ENCODE results near the gene RAB27B.
"Not testable (repeated sequence)": the region's sequence is repeated elsewhere in the genome, so short reads cannot be mapped to it uniquely, and the experiment has no call there.

Gene RAB27B, protein sequence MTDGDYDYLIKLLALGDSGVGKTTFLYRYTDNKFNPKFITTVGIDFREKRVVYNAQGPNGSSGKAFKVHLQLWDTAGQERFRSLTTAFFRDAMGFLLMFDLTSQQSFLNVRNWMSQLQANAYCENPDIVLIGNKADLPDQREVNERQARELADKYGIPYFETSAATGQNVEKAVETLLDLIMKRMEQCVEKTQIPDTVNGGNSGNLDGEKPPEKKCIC

DNA sequence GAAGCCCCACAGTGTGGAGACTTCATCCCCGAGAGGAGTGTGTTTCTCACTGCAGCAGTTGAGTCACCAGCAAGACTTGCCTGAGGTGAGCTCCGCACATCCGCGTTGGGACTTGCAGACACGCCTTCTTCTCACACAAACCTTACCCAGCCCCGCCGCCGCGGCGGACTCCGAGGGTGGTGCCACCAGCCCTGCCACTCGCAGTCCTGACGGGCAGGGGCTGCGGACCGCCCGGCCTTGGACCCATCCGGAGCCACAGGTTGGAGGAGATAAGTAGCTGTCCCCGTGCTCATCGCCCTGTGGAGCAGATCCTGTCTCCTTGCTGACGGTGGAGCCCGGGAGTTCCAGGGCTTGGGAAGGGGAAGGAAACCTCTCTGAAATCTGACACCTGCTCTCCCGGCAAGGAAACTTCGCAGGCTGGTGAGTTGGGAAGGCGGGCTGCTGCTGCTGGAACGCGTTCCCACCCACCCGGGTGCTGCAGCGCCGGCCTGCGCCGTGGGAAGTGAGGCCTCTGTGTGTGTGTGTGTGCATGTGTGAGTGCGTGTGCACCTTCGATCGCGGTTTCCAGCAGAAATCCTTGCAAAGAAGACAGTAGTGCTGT lies at the start of gene RAB27B:
RAB27B (plus strand) TSS at position 197 of the 601 bp plus-strand sequence. CDS start 49,109 bp downstream, outside the sequence.
- DNase-seq: peak; percentile 78

DNA sequence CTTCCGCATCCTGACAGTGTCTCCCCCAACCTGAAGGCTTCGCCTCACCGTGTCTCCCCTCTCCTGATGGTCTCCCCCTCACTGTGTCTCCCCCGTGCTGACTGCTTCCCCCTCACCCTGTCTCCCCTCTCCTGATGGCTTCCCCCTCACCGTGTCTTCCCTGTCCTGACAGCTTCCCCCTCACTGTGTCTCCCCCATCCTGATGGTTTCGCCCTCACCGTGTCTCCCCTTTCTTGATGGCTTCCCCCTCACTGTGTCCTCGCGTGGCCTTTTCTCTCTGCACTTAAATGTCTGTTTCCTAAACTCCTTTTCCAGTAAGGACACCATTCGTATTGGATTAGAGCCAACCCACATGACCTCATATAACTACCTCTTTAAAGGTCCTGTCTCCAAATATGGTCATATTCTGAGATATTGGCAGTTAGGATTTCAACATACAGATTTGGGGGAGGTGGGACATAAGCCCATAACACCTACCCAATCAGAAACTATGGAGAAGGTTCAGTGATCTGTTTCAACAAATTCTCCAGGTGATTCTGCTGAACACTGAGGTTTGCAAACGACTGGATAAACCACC lies 47.9 kb upstream of the RAB27B start:
- DNase-seq: no peak

DNA sequence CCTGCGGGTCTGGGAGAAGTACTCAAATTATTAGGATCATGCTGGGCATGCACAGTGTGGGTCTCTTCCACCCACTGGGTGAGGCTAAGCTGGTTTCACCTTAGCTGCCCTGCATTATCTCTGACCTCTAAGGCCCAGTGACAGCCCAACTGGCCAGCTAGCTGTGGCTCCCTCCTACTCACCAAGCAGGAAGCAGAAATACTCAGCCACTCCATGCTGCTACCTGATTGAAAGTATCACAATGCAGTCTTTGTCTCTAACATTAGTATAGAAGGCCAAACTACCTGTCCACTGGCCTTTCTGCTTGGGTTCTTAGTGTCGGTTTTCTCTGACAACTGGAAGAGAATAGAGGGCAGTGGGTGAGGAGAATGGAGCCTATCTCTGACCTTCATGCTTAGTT lies 47.3 kb upstream of the RAB27B start:
- no peak for DNase-seq

DNA sequence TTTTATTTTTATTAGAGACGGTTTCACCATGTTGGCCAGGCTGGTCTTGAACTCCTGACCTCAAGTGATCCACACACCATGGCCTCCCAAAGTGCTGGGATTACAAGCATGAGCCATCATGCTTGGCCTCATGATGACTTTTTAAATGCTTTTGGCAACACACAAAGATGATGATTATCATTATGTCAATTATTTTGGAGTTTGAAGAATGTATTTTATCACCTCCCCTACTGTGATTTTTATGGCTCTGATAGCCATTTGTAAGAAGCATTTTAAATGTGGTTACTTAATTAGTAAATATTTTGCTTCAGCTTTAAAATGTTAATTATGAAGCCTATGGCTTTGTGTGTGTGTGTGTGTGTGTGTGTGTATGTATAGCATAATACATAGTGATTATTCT lies 45.1 kb upstream of the RAB27B start:
- DNase-seq: no peak

DNA sequence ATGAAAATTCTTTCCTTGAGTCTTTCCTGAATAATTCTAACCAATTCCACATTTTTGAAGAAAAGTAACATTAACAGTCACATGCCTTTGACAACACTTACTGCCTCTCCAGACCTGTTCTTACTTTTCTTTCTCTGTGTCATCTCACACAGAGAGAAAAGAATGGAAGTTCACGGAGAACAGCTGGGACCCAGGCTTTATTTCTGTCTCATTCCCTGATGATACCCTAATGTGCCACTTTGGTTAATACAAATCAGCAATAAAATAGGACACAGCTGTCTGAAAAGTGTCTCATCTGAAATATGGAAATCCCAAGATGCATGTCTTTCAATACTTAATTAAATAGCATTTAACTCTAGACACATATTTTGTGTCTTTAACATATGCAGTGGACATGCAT lies 42.1 kb upstream of the RAB27B start:
- no peak for DNase-seq

DNA sequence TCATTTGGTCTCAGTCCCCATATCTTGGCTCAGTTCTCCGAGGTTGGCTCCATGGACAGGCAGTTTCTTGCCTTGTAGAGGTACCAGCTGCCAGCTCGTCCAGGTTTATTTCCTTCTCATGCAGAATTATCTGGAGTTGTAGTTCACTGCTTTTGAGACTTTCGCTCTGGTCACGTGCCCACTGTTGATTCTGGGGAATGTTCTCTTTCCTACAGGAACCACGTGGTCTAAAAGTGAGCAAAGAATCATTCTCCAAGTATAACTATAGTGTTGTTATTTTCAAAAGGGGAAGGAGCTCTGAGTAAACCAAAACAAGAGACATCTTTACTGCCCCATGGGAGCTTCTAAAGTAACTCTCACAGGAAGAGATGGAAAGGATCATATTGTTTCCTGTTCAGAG lies 41.2 kb upstream of the RAB27B start:
- no peak for DNase-seq

DNA sequence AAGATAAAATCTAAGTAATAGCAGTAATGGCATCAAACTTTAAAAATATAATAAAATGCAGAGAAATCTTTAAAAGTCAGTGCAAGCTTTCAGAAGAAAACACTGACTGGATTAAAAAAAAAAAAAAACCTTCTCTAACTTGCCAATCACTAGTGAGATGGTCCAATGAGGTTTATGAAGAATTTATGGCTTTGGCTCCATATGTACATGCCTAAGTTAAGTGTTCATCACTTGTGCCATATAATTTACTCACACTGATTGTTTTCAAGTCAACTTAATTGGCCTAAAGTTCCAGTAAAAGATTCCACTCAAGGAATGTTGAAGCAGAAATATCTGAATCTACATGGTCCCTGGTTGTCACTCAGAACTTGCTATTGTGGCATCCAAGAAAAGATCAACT lies 40.7 kb upstream of the RAB27B start:
- no peak for DNase-seq

DNA sequence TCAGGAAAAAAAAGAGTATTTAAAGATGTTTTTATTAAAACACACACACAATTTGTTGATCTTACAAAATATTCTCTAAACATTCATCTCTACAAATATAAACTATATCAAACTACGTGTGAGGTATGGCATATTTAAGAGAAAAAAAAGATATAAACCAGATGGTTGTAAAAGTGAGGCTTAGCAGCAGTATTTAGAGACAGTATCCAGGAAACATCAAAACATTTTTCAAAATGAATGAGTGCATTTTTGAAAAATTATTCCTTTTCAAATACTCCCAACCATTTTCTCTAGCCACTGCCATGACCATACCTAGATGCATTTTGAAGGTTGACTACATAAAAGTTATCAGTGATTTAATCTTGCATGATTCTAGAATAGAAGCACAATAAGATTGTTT lies 38.2 kb upstream of the RAB27B start:
- DNase-seq: no peak

DNA sequence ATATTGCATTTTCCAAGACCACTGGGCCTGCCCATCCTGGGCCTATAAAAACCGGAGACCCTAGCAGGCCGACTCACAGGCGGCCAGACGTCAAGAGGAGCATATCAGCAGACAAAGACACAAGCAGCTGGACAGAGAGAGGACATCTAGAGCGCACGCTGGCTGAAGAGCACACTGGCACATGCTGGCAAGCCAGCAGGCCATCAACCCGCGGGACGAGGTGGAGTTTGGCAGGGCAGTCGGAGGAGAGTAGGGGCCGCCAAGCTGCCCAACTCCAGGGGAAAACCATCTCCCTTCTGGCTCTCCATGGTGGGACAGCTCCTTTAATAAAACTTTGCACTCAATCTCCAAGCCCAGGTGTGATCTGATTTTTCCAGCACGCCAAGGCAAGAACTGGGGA lies 36.6 kb upstream of the RAB27B start:
- no peak for DNase-seq

DNA sequence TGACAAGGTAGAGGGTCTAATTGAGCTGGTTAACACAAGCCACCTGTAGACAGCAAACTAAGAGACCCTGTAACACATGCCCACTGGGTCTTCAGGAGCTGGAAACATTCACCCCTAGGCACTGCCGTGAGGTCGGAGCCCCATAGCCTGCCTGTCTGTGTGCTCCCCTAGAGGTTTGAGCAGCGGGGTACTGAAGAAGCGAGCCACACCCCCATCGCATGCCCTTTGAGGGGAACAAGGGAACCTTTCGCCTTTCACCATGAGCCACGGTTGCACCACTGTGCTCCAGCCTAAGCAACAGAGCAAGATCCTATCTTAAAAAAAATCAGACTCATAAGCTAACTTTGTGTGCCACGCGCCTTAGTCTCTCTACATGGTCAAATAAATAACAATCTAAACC lies 36.2 kb upstream of the RAB27B start:
- DNase-seq: no peak

DNA sequence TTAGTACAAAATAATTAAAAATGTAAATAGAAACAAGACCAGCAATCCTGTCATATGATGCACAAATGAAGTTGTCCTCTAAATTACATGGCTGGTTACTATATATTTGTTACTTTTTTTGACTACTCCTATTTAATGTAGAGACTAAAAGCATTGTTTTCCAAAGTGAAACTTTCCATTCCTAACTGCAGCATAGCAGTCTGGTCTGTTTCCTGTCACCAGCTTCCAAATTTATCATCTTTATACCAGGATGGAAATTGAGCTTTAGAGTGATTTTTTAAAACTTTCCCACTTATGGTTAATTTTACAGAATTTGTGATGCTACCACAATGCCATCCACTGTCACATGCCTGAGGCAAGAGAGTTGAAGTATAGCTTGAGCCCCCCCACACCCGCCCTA lies 33.5 kb upstream of the RAB27B start:
- DNase-seq: no peak

DNA sequence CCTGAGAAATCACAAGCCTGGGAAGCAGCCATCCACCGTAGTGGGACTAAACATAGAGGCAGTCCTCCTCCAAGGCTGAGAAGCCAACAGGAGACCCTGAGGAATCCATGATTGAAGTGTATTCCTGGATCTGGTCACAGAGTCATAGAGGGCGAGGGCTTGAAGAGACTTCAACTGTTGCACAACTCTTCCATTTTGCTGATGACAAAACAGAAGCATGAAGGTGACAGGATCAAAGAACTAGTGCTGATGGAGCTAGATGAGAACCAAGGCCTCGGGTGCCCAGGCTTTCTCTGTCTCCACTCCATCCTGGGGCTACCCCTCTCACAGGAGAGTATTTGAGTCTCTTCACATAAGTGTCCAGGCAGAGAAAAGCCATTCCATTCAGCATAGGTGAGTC lies 30.1 kb upstream of the RAB27B start:
- DNase-seq: no peak

DNA sequence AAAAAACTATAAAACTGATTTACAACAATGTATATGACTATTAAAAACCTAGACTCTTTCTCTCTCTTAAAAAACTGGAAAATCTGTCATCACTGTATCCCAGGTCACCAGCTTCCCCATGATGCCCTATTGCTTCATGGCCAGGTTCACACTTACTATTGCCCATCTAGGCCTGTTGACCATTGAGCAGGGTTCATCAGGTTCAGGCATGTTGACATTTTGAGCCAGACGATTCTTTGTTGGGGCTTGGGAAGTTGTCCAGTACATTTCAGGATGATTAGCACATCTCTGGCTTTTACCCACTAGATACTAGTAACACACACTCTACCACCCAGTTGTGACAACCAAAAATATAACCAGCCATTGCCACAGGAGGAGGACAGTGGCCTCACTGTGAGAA lies 26.9 kb upstream of the RAB27B start:
- no peak for DNase-seq

DNA sequence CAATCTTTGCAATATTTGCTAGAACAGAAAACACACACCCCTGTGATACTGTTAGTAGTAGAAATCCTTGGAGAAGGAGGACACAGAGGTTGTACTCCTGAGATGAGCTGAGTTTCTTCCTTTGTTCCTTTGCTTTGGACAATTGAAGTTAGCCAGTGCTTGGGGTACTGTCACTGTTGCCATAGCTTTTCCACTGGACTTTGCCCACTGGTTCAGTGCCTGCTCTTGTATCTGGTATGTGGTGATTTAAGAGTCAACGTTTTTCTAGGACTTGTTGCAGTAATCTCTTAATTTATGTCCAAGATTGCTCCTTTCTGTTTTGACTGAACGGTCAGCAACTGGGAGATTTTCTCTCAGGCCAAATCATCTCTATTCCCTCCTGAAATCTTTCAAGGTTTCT lies 26.1 kb upstream of the RAB27B start:
- DNase-seq: no peak

DNA sequence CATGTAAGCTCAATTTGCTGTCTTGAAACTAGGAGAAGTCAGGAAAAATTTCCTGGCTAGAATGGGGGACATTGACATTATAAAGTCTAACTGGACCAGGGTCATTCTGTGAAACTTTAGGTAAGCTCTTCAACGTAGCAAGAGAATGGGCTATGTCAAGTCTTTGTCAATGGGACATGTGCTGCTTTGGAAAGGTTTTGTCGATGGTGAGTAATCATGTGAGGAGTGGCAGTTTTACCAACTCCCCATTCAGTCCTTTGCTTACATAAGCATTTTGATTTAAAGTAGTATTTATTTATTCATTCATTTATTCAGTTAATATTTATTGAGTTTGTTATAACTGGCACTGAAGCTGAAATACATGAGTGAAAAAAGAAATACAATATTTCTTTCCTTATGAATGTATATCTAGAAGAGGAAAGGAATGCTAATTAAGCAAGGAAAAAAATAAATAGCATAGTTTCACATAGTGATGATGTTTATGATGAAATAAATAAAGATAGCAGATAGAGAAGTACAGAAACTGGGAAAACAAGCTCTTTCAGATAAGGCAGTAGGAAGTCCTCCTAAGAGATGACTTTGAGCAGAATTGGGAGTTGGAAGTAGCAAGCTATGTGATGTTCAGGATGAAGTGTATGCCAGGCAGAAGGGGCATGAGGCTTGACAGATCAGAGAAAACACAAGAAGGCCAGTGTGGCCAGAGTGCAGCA lies 25.4 kb upstream of the RAB27B start:
- DNase-seq: no peak

DNA sequence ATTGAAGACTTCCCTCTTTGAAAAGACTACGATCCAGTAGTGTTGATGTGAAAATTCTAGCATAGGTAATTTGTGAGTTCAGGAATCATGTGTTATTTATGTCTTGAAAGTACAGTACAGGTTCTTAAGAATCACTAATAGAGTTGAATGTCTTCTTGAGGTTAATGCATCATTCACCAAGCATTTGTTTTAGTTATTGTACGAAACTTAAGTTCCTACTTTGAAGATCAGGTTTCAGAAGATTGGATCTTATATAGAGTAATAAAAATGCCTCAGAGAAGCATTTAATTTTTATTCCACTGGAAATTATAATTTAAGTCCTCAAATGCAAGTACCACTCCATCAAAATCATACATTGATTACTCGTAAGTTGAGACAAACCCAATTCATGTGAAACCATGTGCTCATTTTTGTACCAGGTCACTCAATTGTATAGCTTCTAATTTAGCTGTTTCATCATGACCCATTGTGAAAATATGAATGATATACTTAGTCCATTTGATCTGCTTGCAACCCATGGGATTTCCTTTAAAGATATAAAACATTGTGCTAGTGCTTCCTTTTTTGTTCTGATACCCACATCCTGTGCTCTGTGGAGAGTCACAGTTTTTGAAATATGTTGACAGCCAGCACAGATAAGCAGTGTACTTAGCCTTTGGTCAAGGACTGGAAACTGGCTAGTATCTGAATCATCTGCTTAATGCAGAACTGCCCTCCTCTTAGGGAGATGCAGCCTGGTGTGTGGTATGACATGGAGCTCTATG lies 22.5 kb upstream of the RAB27B start:
- DNase-seq: no peak

DNA sequence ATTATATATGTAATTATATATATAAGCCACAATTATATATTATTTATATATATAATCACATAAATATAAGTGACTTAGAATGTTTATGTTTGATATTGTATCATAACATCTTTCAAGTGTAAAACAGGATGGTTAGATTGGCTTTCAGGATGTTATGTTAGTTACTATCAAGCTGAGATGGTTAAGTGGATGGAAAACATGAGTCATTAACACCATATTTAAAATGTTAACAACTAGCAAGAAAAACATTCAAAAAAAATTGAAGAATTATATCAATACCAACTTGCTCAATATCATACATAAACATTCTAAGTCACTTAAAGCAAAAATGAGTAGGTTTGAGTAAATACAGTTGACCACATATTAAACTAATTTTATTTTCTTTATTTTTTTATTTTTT lies 21.8 kb upstream of the RAB27B start:
- DNase-seq: no peak

DNA sequence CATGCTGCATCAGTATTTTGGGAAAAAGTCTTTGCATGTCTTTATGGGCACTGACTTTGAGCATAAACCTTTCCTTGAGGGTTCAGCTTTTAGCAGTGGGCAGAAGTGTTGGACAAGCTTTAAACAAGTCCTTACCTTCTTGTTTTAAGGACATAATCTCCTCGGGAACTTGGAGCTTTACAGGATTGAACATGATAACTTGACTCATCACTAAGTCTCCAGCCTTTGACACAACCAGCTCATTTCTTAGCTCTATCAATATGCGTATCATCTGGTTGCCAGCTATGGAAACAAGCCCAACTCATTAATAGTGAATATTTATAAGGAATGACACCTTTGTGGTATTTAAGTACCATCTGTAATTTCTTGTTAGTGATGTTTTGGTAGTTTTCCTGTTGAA lies 21.0 kb upstream of the RAB27B start:
- DNase-seq: no peak

DNA sequence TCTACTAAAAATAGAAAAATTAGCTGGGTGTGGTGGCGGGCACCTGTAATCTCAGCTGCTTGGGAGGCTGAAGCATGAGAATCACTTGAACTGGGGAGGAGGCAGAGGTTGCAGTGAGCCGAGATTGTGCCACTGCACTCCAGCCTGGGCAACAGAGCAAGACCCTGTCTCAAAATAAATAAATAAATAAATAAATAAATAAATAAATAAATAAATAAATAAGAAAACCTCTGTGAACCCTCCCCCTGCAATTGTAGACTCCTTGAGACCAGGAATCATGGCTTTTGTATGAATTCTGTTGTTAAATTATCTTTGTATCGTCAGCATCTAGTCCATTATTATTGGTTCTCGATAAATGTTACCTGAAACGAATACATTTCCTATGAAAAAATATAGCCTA lies 17.6 kb upstream of the RAB27B start:
- DNase-seq: not testable (repeated sequence)

DNA sequence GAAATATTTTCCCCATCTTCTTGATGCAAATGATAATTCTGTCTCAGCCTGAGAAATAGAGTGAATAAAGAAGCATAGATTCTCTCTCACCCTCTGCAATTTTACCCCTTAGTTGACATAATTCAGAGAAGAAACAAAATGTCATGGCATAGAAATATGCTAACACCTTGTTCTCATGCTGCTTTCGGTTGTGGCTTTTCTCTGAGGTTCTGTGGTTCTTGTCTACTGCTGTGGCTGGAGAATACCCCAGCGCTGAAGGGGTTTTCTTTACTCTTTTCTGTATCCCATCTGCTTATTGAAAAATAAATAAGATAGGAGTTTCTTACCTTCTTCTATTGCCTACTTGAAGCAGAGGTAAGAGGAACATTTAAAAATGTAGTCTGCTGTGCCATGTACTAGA lies 15.4 kb upstream of the RAB27B start:
- no peak for DNase-seq

DNA sequence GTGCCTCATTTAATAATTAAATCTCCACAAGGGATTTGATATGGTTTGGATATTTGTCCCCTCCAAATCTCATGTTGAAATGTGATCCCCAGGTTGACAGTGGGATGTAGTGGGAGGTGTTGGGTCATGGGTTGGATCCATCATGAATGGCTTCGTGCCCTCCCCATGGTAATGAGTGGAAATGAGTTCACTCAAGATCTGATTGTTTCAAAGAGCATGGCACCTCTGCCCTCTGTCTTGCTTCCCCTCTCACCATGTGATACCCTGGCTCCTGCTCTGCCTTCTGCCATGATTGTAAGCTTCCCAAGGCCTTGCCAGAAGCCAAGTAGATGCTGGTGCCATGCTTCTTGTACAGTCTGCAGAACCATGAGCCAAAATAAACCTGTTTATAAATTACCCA lies 15.0 kb upstream of the RAB27B start:
- DNase-seq: no peak

DNA sequence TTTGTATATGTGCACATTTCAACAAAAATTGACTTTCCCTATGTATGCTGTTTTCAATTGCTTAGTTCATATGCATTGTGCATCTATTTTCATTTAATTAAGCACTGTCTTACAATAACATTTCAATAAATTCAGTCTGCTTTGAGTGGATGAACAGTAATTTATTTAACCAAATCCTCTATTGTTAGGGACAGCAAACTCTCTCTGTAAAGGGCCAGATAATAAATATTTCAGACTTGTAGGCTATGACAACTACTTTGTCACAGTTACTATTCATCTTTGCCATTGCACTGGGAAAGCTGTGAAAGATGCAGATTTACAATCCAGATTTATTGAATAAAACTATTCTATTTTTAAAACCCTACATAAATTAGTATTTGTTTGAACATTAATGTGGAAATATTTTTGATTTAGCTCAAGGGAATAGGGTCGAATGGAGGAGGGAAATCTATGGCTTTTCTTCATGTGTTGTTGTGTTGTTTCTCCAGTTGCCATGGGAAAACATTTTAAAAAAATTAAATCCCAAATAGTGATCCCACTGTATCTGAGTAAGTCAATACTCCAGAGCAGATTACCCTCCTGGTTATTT lies 14.2 kb upstream of the RAB27B start:
- DNase-seq: no peak

DNA sequence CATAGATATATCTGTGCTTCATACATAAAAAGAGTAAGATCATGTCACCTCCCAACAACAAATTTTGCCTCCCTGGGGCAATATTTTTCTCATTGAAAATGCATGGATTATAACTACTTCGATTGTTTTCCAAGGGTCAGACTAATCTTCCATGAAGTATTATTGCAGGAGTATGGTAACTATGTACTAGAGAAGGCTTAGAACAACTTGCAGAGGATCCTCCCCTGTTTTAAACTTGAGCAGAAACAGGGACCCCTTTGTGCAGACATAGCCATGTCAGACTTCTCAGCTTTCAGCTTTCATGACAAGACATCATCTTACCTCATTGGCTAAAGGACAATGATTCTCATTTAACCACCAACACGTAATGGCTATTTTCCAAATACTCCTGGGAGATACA lies 13.2 kb upstream of the RAB27B start:
- no peak for DNase-seq

Measured in activated CD8-positive, alpha-beta memory T cell treated with anti-CD3 and anti-CD28 coated beads for 24 hours (primary cell).